CD4-positive, alpha-beta T cell treated with Interleukin-12 subunit alpha and Interleukin-12 subunit beta, for 1 hour (primary cell): Measurements from ENCODE around the gene MUC6.

Experiments used
- DNase-seq: peaks from one replicate; pipeline ENCODE4 v3.0.0-alpha.2; 2020

Gene MUC6

GRCh38 chr11:1006762-1007161 lies 29.8 kb downstream of the MUC6 start:
- no peak for DNase-seq

- no peak for DNase-seq
These were observed 30.6 kb downstream of the MUC6 start for GRCh38 chr11:1005928-1006327.

- DNase-seq, result no peak
These were observed 33.4 kb downstream of the MUC6 start for GRCh38 chr11:1003159-1003558.

- no peak for DNase-seq
These were observed 34.0 kb downstream of the MUC6 start for GRCh38 chr11:1002406-1002984.

GRCh38 chr11:1001617-1002405 lies 34.7 kb downstream of the MUC6 start:
- no peak for DNase-seq

- no peak for DNase-seq
These were observed 35.9 kb downstream of the MUC6 start for GRCh38 chr11:1000357-1001278.

GRCh38 chr11:999009-999408 lies 37.5 kb downstream of the MUC6 start:
- DNase-seq, result no peak

GRCh38 chr11:997907-998306 lies 38.6 kb downstream of the MUC6 start:
- DNase-seq, result no peak

- no peak for DNase-seq
These were observed 39.8 kb downstream of the MUC6 start for GRCh38 chr11:996681-997080.

- DNase-seq, result no peak
These were observed 40.6 kb downstream of the MUC6 start for GRCh38 chr11:995752-996420.

GRCh38 chr11:995044-995751 lies 41.3 kb downstream of the MUC6 start:
- no peak for DNase-seq

- no peak for DNase-seq
These were observed 42.8 kb downstream of the MUC6 start for GRCh38 chr11:993632-994167.

- DNase-seq, result no peak
These were observed 43.9 kb downstream of the MUC6 start for GRCh38 chr11:992577-992976.

- no peak for DNase-seq
These were observed 44.7 kb downstream of the MUC6 start for GRCh38 chr11:991711-992307.

- DNase-seq, result no peak
These were observed 45.5 kb downstream of the MUC6 start for GRCh38 chr11:991034-991433.

- DNase-seq, result no peak
These were observed 46.4 kb downstream of the MUC6 start for GRCh38 chr11:990101-990500.

GRCh38 chr11:987671-988070 lies 48.8 kb downstream of the MUC6 start:
- no peak for DNase-seq

- no peak for DNase-seq
These were observed 49.6 kb downstream of the MUC6 start for GRCh38 chr11:986952-987305.

GRCh38 chr11:986270-986951 lies 50.1 kb downstream of the MUC6 start:
- DNase-seq, result no peak

GRCh38 chr11:985848-986247 lies 50.7 kb downstream of the MUC6 start:
- no peak for DNase-seq

GRCh38 chr11:985406-985805 lies 51.1 kb downstream of the MUC6 start:
- no peak for DNase-seq
